A549 (cell line): Measurements from ENCODE around the gene SLAIN2.

Experiments used
- CTCF ChIP-seq: fragments of >200 bp; sonication (Bioruptor Twin); formaldehyde crosslinking; IDR thresholded peaks from 3 replicates; pipeline ENCODE4 v1.5.1; 2016
- E2F6 ChIP-seq: IDR thresholded peaks from 2 replicates; pipeline ENCODE4 v1.6.1; 2012; ENCODE audit warnings: low read depth, borderline replicate concordance
- FOSB ChIP-seq: fragments of 250-450 bp; sonication (Bioruptor Pico); IDR thresholded peaks from 2 replicates; pipeline ENCODE4 v1.5.0; 2020; ENCODE audit warnings: mild to moderate bottlenecking, moderate library complexity
- NFE2L2 ChIP-seq: fragments of 150-350 bp; conservative IDR thresholded peaks from 2 replicates; pipeline ENCODE4 v1.6.1; 2014; ENCODE audit warnings: low read length
- NPAS2 ChIP-seq: fragments of 250-450 bp; sonication (Bioruptor Pico); IDR thresholded peaks from 2 replicates; pipeline ENCODE4 v1.8.0; 2022; ENCODE audit warnings: mild to moderate bottlenecking, moderate library complexity, borderline replicate concordance
- RAD21 ChIP-seq, 2 experiments: fragments of >200 bp in 1 of 2; sonication (Bioruptor Twin) in 1 of 2; formaldehyde crosslinking in 1 of 2; IDR thresholded peaks in 1 of 2; conservative IDR thresholded peaks in 1 of 2; 2 replicates in 1 of 2; 3 replicates in 1 of 2; pipeline ENCODE4 v1.6.1; 2012 to 2018; ENCODE audit warnings: inconsistent platforms in 1 of 2
- SMC3 ChIP-seq: fragments of >200 bp; sonication (Bioruptor Twin); formaldehyde crosslinking; IDR thresholded peaks from 3 replicates; pipeline ENCODE4 v1.6.1; 2018; ENCODE audit warnings: inconsistent platforms

DNA sequence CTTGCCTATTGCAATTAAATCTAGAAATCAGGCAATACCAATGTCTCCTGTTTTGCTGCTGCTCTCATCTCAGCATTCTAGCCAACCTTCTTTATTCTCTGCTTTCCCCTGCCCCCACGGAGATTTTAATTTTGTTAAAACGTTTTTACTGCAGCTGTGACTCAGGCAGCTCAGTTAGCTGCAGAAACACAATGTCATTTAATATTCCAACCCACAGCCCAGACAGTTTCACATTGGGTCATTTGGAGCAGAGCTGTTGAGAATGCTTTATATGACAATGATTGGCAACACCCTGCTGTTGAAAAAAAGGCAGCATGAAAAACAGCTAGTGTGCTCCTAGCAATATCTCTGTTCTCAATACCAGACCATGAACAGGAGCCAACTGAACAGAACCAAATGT is 129.2 kb downstream of the SLAIN2 start:
- TF ChIP-seq CTCF (no peak), SMC3 (no peak), RAD21 (conservative IDR thresholded peaks at IDR 0.05 in 1 of 2, IDR thresholded peaks at IDR 0.05 in 1 of 2) (no peak), NPAS2 (CRISPR knock-in tag) (no peak), E2F6 (no peak), NFE2L2 (no peak), FOSB (CRISPR knock-in tag) (no peak)
